Stomach smooth muscle (tissue), 2 donors: ENCODE results near the gene LYRM2.

Source experiments
- H3K27ac ChIP-seq: one replicate; pipeline ENCODE4 v1.7.0; 2013; ENCODE audit warnings: mild to moderate bottlenecking, low read length, inconsistent platforms
- H3K27me3 ChIP-seq, 2 donors: one replicate each; pipeline ENCODE4 v1.7.0; 2013; ENCODE audit warnings: low read length in 2 of 2; ENCODE audit not compliant: insufficient read depth in 2 of 2, control insufficient read depth in 1 of 2
- H3K36me3 ChIP-seq, 2 donors: one replicate each; pipeline ENCODE4 v1.7.0; 2013; ENCODE audit warnings: low read length in 2 of 2; ENCODE audit not compliant: control insufficient read depth in 2 of 2, insufficient read depth in 2 of 2
- H3K4me1 ChIP-seq: one replicate; pipeline ENCODE4 v1.7.0; 2013; ENCODE audit warnings: low read length; ENCODE audit not compliant: control insufficient read depth, insufficient read depth
- H3K4me3 ChIP-seq, 2 donors: one replicate each; pipeline ENCODE4 v1.7.0; 2013; ENCODE audit warnings: low read length in 2 of 2
- H3K9ac ChIP-seq, 2 donors: one replicate each; pipeline ENCODE4 v1.7.0; 2013; ENCODE audit warnings: low read length in 2 of 2, mild to moderate bottlenecking in 1 of 2
- H3K9me3 ChIP-seq, 2 donors: one replicate each; pipeline ENCODE4 v1.7.0; 2013; ENCODE audit warnings: low read length in 2 of 2; ENCODE audit not compliant: control insufficient read depth in 2 of 2
- donor health status: healthy.
- donor health status: Pancreatic carcinoma.

Gene LYRM2

DNA sequence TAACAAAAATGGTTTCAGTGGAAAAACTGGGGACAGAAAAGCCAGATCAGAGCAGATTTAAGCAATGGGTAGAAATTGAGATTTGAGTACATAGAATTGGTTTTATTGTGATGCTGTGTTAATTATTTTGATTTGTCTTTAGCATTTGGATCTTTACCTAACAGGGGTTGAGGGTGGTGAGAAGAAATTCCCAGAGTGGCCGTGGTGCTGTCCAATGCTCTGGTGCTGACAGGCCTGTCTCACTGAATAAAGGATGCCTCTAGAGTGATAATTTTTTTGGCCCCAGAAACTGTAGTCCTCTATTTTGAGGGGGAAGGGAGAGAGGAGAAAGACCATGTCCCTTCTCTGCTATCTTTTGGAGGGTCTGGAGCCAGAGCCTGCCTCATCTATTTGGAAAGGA lies 79.1 kb downstream of the LYRM2 start:
- Histone ChIP-seq H3K36me3 (no peaks in the 10 kb centered on the region), H3K4me1 (peaks cover 9% of the 10 kb centered on the region), H3K9me3 (no peaks in the 10 kb centered on the region), H3K4me3 (no peak overlapping the region), H3K27me3 (no peaks in the 10 kb centered on the region), H3K27ac (no peak overlapping the region), H3K9ac (no peak overlapping the region)

DNA sequence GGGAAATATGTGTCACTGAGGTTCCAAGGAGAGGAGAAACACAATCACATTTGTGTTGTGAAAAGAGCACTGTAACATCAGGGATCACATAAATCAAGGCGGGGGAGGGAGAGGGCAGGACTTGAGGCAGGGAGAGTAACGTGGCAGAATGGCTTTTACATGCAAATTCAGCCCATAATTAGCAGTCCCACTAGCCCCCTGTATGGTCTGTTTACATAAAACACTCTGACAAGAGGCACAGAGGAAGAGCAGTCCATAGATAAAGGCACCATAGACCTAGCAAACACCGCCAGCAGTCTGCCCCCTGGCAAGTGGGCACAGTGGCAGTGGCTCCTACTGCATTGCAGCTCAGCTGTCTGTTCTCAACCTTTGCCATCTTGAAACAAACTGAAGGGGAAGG lies 82.7 kb downstream of the LYRM2 start:
- H3K9me3 ChIP-seq = no peaks in the 10 kb centered on the region
- H3K36me3 ChIP-seq = no peaks in the 10 kb centered on the region
- no peaks in the 10 kb centered on the region for H3K4me1 ChIP-seq
- H3K27me3 ChIP-seq = no peaks in the 10 kb centered on the region
- H3K27ac ChIP-seq = no peak overlapping the region
- no peak overlapping the region for H3K9ac ChIP-seq
- H3K4me3 ChIP-seq = no peak overlapping the region

DNA sequence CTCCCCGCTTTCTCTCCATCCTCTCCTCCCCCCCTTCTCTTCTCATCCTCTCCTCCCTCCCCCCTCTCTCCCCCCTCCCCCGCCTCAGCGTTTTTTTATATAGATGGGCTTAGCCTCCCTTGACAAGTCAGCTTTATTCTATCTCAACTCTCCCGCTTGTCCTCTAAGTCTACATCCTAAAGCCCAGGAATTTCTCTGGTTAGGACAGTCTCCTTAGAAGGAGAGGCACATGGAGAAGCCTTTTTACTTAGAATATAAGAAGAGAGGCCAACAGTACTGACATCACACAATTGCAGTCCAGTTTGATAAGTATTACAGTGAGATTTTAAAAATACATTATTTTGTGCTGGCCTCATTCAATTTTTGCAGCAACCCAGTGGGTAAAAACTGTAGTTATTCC lies 83.5 kb downstream of the LYRM2 start:
- Histone ChIP-seq H3K9ac (no peak overlapping the region), H3K27ac (no peak overlapping the region), H3K4me3 (no peak overlapping the region), H3K4me1 (no peaks in the 10 kb centered on the region), H3K9me3 (no peaks in the 10 kb centered on the region), H3K27me3 (no peaks in the 10 kb centered on the region), H3K36me3 (no peaks in the 10 kb centered on the region)

DNA sequence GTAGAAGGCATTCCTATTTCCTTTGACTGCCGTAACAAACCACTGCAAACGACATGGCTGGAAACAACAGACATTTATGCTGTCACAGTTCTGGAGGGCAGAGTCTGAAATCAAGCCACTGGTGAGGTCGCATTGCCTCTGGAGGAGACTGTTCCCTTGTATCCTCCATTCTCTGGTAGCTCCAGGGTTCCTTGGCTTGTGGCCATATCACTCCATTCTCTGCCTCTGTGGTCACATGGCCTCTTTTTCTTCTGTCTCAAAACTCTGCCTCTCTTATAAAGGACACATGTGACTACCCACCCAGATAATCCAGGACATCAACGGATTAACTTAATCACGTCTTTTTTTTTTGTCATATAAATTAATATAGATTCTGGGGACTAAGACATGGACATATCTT lies 84.4 kb downstream of the LYRM2 start:
- no peaks in the 10 kb centered on the region for H3K4me1 ChIP-seq
- H3K36me3 ChIP-seq = no peaks in the 10 kb centered on the region
- no peak overlapping the region for H3K9ac ChIP-seq
- no peak overlapping the region for H3K4me3 ChIP-seq
- H3K27me3 ChIP-seq = no peaks in the 10 kb centered on the region
- no peaks in the 10 kb centered on the region for H3K9me3 ChIP-seq
- no peak overlapping the region for H3K27ac ChIP-seq

DNA sequence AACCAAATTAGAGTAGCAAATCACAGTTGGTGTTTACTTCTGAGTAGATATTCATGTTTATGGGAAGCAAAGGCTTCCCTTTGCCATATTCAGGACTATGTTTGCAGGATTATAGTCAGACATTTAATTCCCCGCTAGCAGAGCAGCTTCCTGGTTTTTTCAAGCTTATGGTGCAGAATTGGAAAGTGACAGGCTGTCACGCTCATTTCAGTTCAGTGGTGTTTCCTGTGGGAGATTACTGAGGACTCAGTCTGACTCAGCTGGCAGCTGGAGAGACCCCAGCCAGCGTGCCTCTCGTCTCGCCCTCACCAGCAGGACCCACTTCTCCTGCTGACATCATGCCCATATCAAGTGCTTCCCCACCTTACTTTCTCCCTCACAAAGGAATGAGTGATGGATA lies 85.1 kb downstream of the LYRM2 start:
- Histone ChIP-seq H3K9me3 (no peaks in the 10 kb centered on the region), H3K27me3 (no peaks in the 10 kb centered on the region), H3K4me3 (no peak overlapping the region), H3K9ac (no peak overlapping the region), H3K27ac (no peak overlapping the region), H3K36me3 (no peaks in the 10 kb centered on the region), H3K4me1 (no peaks in the 10 kb centered on the region)

DNA sequence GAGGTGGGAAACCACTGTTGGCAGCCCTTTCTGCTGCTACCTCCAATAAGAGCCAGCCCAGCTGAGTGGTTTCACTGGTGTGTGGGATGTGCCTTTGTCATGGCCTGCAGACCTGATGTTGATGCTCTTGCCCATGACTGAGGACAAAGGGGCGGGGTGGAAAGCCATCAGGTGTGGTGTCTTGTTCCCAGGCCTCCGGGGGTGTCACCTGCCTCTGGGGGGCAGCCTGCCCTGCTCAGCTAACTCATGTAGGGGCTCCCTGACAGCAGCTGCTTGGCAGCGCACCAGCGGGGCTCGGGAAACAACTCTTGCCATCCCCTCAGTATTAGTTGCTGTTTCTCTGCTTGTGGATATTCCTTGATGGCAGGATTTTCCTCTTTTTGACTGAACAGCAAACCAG lies 91.3 kb downstream of the LYRM2 start:
- H3K27ac ChIP-seq = no peak overlapping the region
- H3K4me3 ChIP-seq = no peak overlapping the region
- H3K9ac ChIP-seq = no peak overlapping the region
- H3K4me1 ChIP-seq = no peaks in the 10 kb centered on the region
- no peaks in the 10 kb centered on the region for H3K9me3 ChIP-seq
- no peaks in the 10 kb centered on the region for H3K27me3 ChIP-seq
- H3K36me3 ChIP-seq = no peaks in the 10 kb centered on the region

DNA sequence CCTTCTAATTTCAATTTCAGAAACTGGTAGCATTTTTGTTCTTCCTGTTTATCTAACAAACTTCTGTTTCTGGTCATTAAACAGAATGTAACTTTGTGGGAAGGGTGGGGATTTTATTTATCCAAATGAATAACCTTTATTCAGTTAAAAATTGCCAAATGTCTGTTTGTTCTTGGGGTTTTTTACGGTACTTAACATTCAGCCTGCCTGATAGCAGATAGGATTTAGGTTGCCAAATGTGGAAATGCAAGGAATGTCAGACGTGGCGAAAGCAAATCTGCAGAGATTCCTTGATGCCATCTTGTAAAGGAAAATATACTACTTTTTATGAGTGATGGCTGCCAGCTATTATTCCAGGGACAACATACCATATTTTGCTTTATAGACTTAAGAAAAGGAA lies 95.7 kb downstream of the LYRM2 start:
- Histone ChIP-seq H3K9ac (no peak overlapping the region), H3K4me3 (no peak overlapping the region), H3K9me3 (no peaks in the 10 kb centered on the region), H3K36me3 (no peaks in the 10 kb centered on the region), H3K4me1 (no peaks in the 10 kb centered on the region), H3K27me3 (no peaks in the 10 kb centered on the region), H3K27ac (no peak overlapping the region)

DNA sequence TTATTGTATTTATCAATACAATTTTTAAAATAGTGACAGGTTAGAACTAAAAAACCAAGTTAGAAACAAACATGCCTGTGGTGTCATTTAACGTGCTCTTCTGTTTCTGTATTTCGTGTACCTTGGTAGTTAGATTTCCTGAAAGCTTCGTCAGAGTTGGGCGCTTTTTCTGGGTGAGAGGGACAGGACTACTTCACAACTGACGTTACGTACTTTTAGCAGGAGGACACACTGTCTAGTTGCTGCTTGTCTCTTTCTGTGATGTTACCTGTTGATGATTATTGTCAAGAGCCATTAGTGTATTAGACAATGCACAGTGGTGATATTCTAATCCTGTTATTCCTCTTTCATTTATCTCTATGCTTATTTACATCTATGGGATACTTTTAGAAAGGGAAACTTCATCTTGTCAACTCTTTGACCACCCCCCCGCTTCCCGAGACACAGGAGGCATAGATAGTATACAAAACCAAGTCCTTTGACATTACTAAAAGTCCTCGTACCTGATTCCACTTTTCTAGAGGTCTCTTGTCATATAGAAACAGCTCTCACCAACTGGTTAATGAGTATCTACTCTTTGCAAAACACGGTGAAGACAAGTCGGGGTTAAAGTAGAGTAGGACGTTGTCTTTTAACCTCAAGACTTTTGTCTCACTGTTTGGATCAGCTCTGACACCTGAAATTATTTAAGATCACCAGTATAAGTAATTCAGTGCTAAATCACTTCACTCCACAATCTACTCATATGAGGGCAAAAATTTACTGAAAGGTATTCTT lies 96.3 kb downstream of the LYRM2 start:
- no peak overlapping the region for H3K4me3 ChIP-seq
- no peaks in the 10 kb centered on the region for H3K4me1 ChIP-seq
- no peaks in the 10 kb centered on the region for H3K36me3 ChIP-seq
- H3K27ac ChIP-seq = no peak overlapping the region
- H3K9ac ChIP-seq = no peak overlapping the region
- no peaks in the 10 kb centered on the region for H3K9me3 ChIP-seq
- H3K27me3 ChIP-seq = no peaks in the 10 kb centered on the region

DNA sequence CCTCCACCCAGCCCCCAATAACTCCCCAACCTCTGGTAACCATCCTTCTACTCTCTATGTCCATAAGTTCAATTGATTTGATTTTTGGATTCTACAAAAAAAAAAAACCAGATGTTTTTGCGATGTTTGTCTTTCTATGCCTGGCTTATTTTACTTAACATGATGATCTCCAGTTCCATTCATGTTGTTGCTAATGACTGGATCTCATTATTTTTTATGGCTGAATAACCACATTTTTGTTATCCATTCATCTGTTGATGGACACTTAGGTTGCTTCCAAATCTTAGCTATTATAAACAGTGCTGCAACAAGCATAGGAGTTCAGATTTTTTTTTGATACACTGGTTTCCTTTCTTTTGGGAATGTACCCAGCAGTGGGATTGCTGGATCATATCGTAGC lies 98.8 kb downstream of the LYRM2 start:
- H3K27me3 ChIP-seq = no peaks in the 10 kb centered on the region
- no peaks in the 10 kb centered on the region for H3K9me3 ChIP-seq
- H3K36me3 ChIP-seq = no peaks in the 10 kb centered on the region
- H3K4me3 ChIP-seq = no peak overlapping the region
- H3K9ac ChIP-seq = no peak overlapping the region
- H3K4me1 ChIP-seq = no peaks in the 10 kb centered on the region
- no peak overlapping the region for H3K27ac ChIP-seq

DNA sequence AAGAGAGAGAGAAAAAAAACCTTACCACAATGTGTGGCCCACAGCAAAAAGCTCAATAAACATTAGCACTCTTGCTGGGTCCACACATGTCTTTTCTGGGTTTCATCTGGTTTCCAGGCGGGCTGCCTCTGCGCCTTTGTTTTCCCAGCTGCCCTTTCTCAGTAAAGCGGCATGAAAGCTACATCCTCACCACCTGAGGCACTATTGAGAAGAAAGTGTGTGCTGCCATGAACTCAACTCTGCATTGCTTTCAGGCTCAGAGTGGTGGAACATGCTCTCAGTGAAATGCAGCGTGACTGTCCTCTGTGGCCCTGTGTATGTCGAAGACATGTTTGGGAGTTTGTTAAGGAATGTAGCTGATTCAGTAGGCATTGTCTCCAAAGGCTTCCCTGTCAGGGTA lies 102.3 kb downstream of the LYRM2 start:
- Histone ChIP-seq H3K4me1 (peaks cover 4% of the 10 kb centered on the region), H3K9ac (no peak overlapping the region), H3K27me3 (no peaks in the 10 kb centered on the region), H3K27ac (no peak overlapping the region), H3K36me3 (no peaks in the 10 kb centered on the region), H3K4me3 (no peak overlapping the region), H3K9me3 (no peaks in the 10 kb centered on the region)

DNA sequence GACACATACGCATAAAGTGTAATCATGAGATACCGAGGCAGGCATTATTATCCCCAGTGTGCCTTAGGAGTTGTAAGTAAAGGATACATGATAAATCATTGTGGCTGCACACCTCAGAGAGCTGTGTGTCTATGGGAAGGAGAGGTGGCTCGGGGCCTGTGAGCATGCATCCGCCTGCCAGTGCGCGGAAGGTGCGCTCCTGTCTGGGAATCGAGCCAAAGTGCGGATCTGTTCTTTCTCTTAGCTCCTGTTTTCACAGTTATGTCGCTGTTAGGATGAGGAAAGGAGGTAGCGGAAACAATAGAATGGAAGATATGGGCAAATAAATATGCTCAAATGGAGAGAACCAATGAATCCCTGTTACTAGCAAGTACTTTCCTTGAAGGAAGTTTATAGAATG lies 107.6 kb downstream of the LYRM2 start:
- Histone ChIP-seq H3K4me3 (no peak overlapping the region), H3K36me3 (no peaks in the 10 kb centered on the region)

More for the DNA sequence above, 107.6 kb downstream of the LYRM2 start:
- Histone ChIP-seq H3K9me3 (no peaks in the 10 kb centered on the region), H3K27ac (no peak overlapping the region), H3K9ac (no peak overlapping the region), H3K27me3 (no peaks in the 10 kb centered on the region), H3K4me1 (peaks cover 5% of the 10 kb centered on the region)
